HUDEP-2 (cell line): ENCODE measurements around the gene SUPT3H.

Source experiments
- DNase-seq, 76 experiments: peaks; one replicate each; lab custom pipeline; 2025; ENCODE audit not compliant: unreplicated experiment in 76 of 76; lab: John Stamatoyannopoulos, UW

Gene SUPT3H

GRCh38 chr6:45377554-45378333 lies at the start of gene SUPT3H:
SUPT3H (minus strand) TSS chr6:45377934.
- peak; percentile 38 to 97 (median 91) for DNase-seq

DNA sequence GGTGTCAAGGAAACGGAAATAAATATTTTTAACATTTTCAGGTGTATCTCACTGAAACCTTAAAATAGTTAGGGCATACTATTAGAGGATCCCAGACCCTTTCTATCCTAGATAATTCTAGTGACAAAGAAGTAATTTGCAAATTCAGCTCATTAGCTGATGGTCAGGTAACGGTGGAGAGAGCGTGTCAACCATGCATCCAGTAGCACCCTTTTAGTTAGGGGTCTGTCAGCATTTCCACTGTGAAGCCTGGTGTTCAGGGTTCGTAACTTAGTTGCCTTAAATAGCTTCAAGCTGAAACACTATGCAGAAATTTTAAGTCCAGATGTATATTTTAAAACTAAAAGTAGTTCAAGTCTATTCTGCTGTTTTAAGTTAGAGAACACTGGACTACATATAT lies 48.5 kb upstream of the SUPT3H start:
- no peak for DNase-seq

DNA sequence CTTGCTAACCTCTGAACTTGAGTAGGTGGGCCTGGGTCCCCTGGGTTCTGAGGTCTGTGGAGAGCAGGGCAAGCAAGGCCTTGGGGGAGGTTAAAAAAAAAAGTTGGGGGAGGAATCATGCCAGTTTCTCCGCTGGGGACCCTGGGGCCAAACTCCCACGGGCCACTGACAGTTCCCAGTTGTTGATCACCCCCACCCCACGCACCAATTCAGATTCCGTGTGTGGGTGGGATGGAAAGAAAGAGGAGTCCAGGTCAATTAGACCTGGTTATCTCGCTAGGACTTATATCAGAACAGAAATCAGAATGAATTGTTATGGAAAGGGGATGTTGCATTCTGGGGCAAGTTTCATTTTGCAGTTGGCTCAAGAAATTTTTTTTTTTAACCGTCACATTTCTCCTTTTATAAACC lies 46.7 kb upstream of the SUPT3H start:
- DNase-seq, result peak in 16 of 76 experiments; percentile 17 to 79 (median 48)

DNA sequence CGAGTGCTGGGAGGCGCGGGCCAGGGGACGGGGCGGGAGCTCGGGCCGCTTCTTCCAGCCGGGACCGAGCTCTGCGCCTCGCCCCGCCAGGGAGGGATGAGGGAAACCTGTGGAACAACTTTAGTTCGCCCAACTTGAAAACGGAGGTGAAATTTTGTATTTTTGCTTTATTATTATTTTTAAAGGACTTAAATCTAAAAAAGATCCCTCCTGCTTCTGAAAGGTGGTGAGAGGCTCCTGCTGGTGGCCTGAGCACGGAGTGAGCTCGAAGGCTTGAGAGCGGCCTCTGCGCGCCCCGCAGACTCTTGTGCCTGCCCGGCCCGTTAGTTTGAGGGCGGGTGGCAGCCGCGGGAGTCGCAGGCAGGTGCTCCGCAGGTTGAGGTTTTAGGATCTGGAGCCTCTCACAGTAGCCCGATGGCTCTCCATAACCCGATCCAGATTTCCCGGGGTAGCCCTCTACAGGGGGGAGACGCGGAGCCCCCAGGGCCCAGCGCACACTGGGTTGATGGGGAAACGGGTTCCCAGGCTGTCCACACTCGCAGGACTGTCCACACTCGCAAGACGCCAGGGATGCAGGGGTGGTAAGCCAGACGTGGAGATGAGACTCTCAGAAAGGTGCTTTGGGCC lies 46.2 kb upstream of the SUPT3H start:
- DNase-seq, result peak in 12 of 76 experiments; percentile 6 to 48 (median 22)

DNA sequence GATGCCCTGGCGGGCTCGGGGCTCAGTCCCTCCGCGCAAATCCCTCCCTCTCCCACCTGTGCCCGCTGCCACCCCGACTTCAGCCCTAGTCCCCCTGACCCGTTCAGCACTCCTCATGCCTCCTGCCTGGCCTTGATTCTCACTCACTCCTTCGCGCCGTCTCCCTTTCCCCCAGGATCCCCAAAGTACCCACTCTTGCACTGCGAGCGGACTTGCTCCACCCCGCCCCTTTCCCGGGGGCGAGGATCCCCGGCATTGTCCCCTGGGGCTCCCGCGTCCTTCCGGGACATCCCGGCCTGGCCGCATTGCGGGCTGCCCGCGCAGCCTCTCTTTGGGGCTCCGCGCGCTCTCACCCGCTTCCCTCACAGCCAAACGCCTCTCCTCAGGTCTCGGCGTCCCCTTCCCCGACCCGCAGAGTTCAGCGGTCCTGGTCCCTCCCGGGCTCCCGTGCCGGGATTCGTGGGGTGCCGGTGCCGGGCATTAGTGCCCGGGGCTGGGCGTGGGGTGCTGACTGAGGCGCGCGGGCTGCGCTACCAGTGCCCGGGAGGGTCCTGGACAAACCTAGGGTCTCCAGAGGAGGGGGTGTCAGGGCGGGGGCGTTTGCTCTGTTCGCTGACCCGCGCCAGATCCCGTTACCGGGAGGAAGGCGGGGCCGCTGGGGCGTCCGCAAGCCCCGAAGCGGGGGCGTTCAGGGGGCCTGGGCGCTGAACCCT lies 45.5 kb upstream of the SUPT3H start:
- DNase-seq, result peak in 3 of 76 experiments; percentile 11 to 23 (median 17)

GRCh38 chr6:45422503-45423110 lies 44.9 kb upstream of the SUPT3H start:
- DNase-seq, result peak in 7 of 76 experiments; percentile 9 to 59 (median 46)

DNA sequence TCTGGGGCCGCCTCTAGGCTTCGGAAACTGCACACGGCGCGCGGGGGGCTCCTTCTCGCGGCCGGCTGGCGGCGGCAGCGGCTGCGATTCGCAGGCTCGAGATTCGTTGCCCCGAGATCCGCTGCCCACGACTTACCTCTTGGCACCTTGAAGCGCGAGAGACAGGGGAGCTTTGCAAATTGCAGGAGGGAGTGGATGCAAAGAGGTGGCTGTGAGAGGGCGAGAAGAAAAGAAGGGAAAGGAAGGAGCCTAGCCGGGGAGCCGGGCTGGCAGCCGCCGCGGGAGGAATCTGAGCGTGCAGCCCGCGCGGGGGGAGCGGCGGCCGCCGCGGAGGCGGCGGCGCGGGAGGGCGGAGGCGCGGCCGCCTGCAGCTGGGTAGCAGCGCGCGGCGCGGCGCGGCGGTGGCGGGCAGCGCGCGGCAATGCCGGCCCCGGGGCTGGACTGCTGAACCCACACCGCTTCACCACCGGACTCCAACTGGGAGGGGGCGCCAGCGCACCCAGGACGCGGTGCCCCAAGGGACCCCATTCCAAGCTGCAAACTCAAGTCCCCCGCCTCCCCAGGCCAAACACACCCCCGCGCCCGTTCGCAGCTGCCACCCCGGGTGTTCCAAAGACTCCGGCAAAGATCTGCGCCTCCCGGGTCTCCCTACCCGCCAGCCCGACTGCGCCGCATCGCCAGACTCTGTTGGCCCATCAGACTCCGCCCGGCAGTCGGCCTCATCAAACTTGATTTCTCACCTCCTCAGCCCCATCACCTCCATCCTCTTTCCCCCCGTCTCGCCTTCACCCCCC lies 44.2 kb upstream of the SUPT3H start:
- peak in 25 of 76 experiments; percentile 14 to 75 (median 40) for DNase-seq

GRCh38 chr6:45420909-45421708 lies 43.4 kb upstream of the SUPT3H start:
- no peak for DNase-seq

DNA sequence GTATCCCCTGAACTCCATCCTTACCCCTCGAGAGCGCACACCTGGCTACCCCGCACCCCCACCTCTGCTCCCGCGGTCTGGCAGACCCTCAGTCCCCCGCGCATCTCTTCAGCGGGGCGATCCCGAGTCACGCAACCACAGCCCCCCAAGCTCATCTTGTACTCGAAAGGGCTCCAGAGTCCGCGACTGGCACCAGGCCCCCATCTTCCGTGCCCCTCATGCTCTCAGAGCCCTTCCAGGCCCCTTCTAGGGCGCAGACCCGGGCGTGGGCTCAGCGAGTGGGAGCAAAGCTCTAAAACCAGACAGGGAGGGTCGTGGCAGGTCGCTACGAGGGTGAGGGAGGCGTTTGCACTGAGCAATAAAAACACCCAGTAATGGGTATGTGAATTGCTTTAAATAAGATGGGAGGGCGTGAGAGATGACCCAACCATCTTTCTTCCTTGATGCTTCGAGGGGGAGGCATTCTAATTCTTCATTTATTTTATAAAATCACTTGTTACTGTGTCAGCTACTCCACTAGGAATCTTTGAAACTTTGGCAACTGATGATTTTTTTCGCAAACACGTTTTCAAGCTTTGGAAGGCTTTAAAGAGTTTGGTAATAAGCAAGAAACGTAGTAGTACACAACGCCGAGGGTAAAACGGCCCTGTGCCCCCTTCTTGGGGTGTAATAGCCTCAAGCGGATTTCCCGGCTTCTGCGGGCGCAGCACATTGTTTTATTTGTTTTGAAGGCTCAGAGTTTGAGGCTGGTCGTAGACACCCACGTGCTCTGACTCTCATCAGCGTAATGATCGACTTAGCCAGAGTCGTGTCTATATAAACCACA lies 42.6 kb upstream of the SUPT3H start:
- DNase-seq, result peak in 6 of 76 experiments; percentile 5 to 36 (median 20)

- peak in 69 of 76 experiments; percentile 23 to 80 (median 64) for DNase-seq
Observed at GRCh38 chr6:45419571-45420082, 41.9 kb upstream of the SUPT3H start.

DNA sequence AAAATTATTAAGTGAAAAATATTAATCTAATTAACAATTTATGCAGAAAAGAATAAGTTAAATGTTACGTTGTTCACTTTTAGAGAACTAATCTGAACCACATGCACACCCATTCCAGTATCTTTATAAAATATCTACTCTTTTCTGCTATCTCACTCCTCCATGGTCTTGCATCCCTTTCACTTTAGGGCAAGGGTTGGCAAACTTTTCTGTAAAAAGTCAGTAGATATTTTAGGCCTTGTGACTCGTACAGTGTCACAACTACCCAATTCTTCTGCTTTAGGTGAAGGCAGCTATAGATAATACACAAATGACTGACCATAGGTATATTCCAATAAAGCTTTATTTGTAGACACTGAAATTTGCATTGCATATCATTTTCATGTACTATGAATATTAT lies 39.7 kb upstream of the SUPT3H start:
- DNase-seq, result peak in 19 of 76 experiments; percentile 10 to 61 (median 30)

DNA sequence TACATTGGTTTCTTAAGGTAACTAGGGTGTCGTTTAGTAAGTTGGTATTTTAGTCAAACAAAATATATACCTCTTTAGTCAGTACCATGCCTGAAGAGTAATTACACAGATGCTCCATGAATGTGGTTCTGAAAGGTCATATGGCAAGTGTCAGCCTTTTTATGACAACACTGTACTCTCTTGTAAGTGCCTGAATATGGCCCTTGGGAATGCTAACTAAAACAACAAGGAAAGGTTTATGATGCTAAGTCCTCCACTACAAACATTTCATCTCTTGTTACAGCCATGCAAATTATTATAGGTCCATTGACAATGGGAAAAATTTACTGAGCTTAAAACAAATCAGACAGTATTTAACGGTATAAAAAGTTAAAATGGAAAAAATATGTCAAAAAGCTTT lies 39.0 kb upstream of the SUPT3H start:
- DNase-seq, result no peak

- no peak for DNase-seq
Observed at GRCh38 chr6:45415788-45416518, 38.2 kb upstream of the SUPT3H start.

- DNase-seq, result no peak
Observed at GRCh38 chr6:45415315-45415714, 37.6 kb upstream of the SUPT3H start.

DNA sequence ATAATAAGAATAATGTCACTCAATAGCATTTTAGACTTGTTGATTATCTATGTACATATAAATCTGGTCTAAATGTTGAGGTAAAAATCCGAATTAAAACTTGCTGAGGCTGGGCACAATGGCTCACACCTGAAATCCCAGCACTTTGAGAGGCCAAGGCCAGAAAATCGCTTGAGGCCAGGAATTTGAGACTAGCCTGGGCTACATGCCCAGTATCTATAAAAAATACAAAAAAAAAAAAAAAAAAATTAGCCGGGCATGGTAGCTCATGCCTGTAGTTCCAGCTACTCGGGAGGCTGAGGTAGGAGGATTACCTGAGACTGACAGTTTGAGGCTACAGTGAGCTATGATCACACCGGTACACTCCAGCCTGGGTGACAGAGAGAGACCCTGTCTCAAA lies 34.2 kb upstream of the SUPT3H start:
- no peak for DNase-seq

GRCh38 chr6:45400021-45400420 lies 22.3 kb upstream of the SUPT3H start:
- no peak for DNase-seq

DNA sequence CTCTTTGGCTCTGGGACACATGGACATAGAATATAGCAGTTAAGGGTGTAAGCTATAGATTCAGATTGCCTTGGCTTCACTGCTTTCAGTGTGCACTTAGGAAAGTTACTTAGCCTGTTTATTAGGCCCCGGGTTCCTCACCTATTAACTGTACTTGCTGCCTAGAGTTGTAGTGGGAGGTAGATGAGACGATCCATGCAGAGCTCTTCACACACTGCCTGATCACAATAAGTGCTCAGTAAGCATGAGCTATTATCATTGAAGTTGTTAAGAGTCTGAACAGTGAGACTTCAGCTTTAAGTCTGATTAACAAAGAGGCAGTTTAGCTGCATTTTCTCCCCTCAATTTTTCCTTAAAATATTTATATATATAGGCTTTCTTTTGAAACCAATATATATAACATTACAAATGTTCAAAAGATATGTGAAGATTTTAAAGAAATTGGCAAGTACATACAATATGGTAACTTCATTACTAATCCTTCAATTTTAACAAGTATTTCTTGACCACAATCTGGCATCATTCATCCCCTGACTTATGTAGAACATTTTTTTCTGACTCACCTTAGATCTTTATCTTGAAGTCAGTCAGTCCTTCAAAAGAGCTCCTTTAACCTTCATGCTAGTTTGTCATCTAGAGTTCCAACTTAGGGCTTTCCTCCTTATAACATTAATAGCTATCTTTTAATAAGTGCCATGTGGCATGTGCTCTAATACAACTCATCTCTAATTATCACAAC lies 20.5 kb upstream of the SUPT3H start:
- no peak for DNase-seq
